ENCODE measurements around the gene SLC25A21. TPM values are rescaled to one million over a fixed set of nuclear protein-coding genes. Genes with fewer than 3 reads are reported as not detected.

The SLC25A21 gene
- total and polyA plus RNA-seq, 2 donors (not counting 1 experiment from before 2014, with no cell fraction given): 0.50 to 0.62 TPM

- Histone ChIP-seq H3K27ac (ENCODE audit: insufficient read depth, low read length) (no peak overlapping the region), H3K36me3 (ENCODE audit: control insufficient read depth, insufficient read depth, low read length) (no peaks in the 10 kb centered on the region), H4K20me1 (ENCODE audit: control insufficient read depth, extremely low read depth, insufficient read depth, low read length) (no peaks in the 10 kb centered on the region), H2AFZ (ENCODE audit: low read length) (no peak overlapping the region), H3K9ac (ENCODE audit: insufficient read depth, low read length) (no peak overlapping the region), H3K79me2 (ENCODE audit: control insufficient read depth, insufficient read depth, low read length) (no peaks in the 10 kb centered on the region), H3K4me3 (replicated peaks in 1 of 4; ENCODE audit: control extremely low read depth in 1 of 4, insufficient read depth in 1 of 4, low read depth in 3 of 4, low read length in 4 of 4) (no peak overlapping the region), H3K4me2 (ENCODE audit: extremely low read depth, insufficient read depth, low read length) (no peak overlapping the region), H3K4me1 (ENCODE audit: control insufficient read depth, extremely low read depth, insufficient read depth, low read length) (no peaks in the 10 kb centered on the region), H3K9me3 (ENCODE audit: control insufficient read depth, insufficient read depth, low read depth, low read length) (no peaks in the 10 kb centered on the region), H3K27me3 (ENCODE audit: control insufficient read depth, insufficient read depth, low read length) (peaks cover 72% of the 10 kb centered on the region)
- DNase-seq (ENCODE audit: low read depth in 2 of 2): no peak
- TF ChIP-seq EZH2 (IDR thresholded peaks at IDR 0.05; ENCODE audit: low read length, missing control alignments) (no peak), CTCF (conservative IDR thresholded peaks at IDR 0.05 in 1 of 2, IDR thresholded peaks at IDR 0.05 in 1 of 2; ENCODE audit: low read depth in 1 of 2, low read length in 2 of 2) (no peak)
Measured at GRCh38 chr14:36655571-36655962, 516.8 kb downstream of the SLC25A21 start.

GRCh38 chr14:36654794-36655381 is 517.5 kb downstream of the SLC25A21 start:
- H3K79me2 ChIP-seq (ENCODE audit: control insufficient read depth, insufficient read depth, low read length): no peaks in the 10 kb centered on the region
- peaks cover 67% of the 10 kb centered on the region for H3K27me3 ChIP-seq (ENCODE audit: control insufficient read depth, insufficient read depth, low read length)
- no peak overlapping the region for H3K4me3 ChIP-seq (replicated peaks in 1 of 4; ENCODE audit: control extremely low read depth in 1 of 4, insufficient read depth in 1 of 4, low read depth in 3 of 4, low read length in 4 of 4)
- H3K36me3 ChIP-seq (ENCODE audit: control insufficient read depth, insufficient read depth, low read length): no peaks in the 10 kb centered on the region
- H3K9me3 ChIP-seq (ENCODE audit: control insufficient read depth, insufficient read depth, low read depth, low read length): no peaks in the 10 kb centered on the region
- H3K4me1 ChIP-seq (ENCODE audit: control insufficient read depth, extremely low read depth, insufficient read depth, low read length): no peaks in the 10 kb centered on the region
- TF ChIP-seq CTCF (conservative IDR thresholded peaks at IDR 0.05 in 1 of 2, IDR thresholded peaks at IDR 0.05 in 1 of 2; ENCODE audit: low read depth in 1 of 2, low read length in 2 of 2) (no peak), EZH2 (IDR thresholded peaks at IDR 0.05; ENCODE audit: low read length, missing control alignments) (no peak)
- no peak for DNase-seq (ENCODE audit: low read depth in 2 of 2)
- H3K9ac ChIP-seq (ENCODE audit: insufficient read depth, low read length): no peak overlapping the region
- H3K27ac ChIP-seq (ENCODE audit: insufficient read depth, low read length): no peak overlapping the region
- H3K4me2 ChIP-seq (ENCODE audit: extremely low read depth, insufficient read depth, low read length): no peak overlapping the region
- no peak overlapping the region for H2AFZ ChIP-seq (ENCODE audit: low read length)
- no peaks in the 10 kb centered on the region for H4K20me1 ChIP-seq (ENCODE audit: control insufficient read depth, extremely low read depth, insufficient read depth, low read length)

GRCh38 chr14:36653962-36654793 is 518.2 kb downstream of the SLC25A21 start:
- no peak for TF ChIP-seq CTCF (conservative IDR thresholded peaks at IDR 0.05 in 1 of 2, IDR thresholded peaks at IDR 0.05 in 1 of 2; ENCODE audit: low read depth in 1 of 2, low read length in 2 of 2)
- TF ChIP-seq EZH2 (IDR thresholded peaks at IDR 0.05; ENCODE audit: low read length, missing control alignments): peak; percentile 79
- H3K4me3 ChIP-seq (replicated peaks in 1 of 4; ENCODE audit: control extremely low read depth in 1 of 4, insufficient read depth in 1 of 4, low read depth in 3 of 4, low read length in 4 of 4): no peak overlapping the region
- H3K9ac ChIP-seq (ENCODE audit: insufficient read depth, low read length): no peak overlapping the region
- no peaks in the 10 kb centered on the region for H4K20me1 ChIP-seq (ENCODE audit: control insufficient read depth, extremely low read depth, insufficient read depth, low read length)
- H3K9me3 ChIP-seq (ENCODE audit: control insufficient read depth, insufficient read depth, low read depth, low read length): no peaks in the 10 kb centered on the region
- peaks cover 65% of the 10 kb centered on the region for H3K27me3 ChIP-seq (ENCODE audit: control insufficient read depth, insufficient read depth, low read length)
- no peak overlapping the region for H3K4me2 ChIP-seq (ENCODE audit: extremely low read depth, insufficient read depth, low read length)
- no peaks in the 10 kb centered on the region for H3K36me3 ChIP-seq (ENCODE audit: control insufficient read depth, insufficient read depth, low read length)
- DNase-seq (ENCODE audit: low read depth in 2 of 2): no peak
- H3K79me2 ChIP-seq (ENCODE audit: control insufficient read depth, insufficient read depth, low read length): no peaks in the 10 kb centered on the region
- no peaks in the 10 kb centered on the region for H3K4me1 ChIP-seq (ENCODE audit: control insufficient read depth, extremely low read depth, insufficient read depth, low read length)
- no peak overlapping the region for H2AFZ ChIP-seq (ENCODE audit: low read length)
- H3K27ac ChIP-seq (ENCODE audit: insufficient read depth, low read length): no peak overlapping the region
